Activated CD4-positive, CD25-positive, alpha-beta regulatory T cell treated with anti-CD3 and anti-CD28 coated beads, Interleukin-2, amount 50 U/mL, for 72 hours (primary cell): Measurements from ENCODE around the gene KCNB1.

ENCODE experiments used
- DNase-seq: peaks from one replicate; pipeline ENCODE4 v3.0.0; 2021

The KCNB1 gene

DNA sequence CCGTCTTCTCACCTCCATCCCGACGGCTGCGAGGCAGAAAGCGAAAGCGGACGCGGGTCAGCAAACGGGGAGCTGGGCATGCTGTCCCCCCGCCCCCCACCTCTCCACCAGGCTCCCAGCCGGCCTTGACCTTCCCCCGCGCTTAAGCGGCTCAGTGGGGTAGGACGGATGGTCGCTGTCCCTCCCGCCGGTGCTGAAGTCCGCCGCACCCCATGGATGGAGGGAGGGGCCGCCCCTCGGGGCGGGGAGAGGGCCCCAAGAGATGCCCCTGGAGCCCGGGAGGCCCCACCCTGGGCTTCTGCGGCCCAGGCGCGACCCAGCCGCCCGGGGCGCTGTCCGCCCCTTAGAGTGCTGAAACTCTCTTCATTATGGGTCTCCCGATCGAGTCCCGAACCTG, at the start of gene KCNB1:
Gene KCNB1, minus strand, starts transcription at position 48 of the 397 bp plus-strand sequence. CDS start 188 bp downstream, outside the sequence.
- peak; percentile 42 for DNase-seq

DNA sequence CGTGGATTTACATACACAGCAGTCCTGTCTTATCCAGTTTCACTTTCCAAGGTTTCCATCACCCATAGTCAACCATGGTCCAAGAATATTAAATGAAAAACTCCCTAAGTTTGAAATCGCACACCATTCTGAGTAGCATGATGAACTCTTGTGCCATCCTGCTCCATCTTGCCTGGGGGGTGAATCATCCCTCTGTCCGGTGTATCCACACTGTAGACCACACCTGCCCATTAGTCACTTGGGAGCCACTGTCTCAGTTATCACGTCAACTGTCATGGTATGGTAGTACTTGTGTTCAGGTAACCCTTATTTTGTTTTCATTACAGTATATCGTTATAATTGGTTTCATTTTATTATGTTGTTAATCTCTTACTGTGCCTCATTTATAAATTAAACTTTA, 47.0 kb upstream of the KCNB1 start:
- no peak for DNase-seq

DNA sequence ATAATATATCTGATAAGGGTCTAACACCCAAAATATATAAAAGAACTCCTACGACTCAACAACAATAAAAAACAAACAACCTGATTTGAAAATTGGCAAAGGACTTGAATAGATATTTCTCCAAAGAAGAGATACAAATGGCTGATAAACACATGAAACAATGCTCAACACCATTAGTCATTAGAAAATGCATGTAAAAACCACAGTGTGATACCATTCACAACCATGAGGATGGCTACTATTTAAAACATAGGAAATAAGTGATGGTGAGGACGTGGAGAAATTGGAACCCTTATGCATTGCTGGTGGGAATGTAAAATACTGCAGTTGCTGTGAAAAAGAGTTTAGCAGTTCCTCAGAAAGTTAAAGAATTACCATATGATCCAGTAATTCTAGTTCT, 44.1 kb upstream of the KCNB1 start:
- DNase-seq = no peak

DNA sequence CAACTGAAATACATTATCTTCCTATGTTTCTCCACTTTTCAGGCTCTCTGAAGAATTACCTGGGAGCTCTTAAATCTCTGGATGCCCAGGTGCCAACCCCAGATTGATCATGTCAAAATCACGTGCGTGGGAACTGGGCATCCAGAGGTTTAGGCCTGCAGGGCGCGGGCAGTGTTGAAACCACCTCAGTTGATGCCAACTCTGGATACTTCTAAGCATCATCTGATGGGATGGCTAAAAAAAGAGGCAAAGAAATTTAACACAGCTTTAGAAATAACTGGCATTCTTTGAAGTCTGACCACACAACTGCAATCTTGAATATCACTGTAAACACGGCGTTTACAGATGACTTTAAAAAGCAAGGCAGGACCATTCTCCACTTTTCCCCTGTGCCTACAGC, 43.6 kb upstream of the KCNB1 start:
- DNase-seq = no peak

DNA sequence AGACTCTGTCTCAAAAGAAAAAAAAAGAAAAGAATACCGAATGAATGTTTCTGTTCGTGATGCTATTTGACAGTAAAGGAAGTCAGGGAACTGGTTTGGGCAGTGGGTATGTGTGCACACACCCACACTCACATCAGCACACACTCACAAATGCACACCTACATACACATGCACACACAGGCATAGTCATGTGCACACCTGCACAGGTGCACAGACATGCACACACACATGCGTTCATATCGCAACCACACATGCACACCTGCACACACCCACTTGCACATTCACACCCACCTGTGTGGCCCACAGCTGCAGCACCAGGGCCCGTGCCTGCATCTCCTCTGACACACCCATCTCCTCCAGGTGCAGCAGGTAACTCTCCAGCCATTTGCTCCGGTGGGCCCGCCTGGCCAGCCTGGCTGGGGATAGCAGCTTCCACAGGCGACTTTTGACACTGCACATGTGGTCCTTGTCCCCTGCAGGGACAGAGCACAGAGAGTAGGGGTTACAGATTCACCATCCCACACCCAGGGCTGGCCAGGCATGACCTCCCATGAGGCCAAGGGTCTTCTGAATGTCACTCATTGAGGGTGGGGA, 41.4 kb upstream of the KCNB1 start:
- DNase-seq = no peak

DNA sequence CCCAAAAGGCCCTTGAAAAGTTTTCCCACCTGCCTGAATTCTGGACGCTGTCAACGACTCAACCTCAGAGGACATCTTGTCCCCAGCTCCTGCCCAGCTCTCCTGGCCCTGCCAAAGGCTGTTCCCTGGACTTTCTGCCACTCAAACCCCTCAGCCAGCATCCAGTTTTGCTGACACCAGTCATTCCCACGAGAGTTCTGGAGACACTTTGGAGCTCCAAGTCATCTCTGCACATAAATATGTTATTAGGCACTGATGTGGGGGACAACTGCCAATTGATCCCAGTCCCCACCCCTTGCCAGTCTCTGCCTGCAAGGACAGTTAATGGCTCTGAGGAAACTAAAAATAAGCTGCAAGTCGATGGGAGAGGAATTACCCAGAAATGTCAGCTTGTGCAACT, 38.9 kb upstream of the KCNB1 start:
- DNase-seq = no peak

DNA sequence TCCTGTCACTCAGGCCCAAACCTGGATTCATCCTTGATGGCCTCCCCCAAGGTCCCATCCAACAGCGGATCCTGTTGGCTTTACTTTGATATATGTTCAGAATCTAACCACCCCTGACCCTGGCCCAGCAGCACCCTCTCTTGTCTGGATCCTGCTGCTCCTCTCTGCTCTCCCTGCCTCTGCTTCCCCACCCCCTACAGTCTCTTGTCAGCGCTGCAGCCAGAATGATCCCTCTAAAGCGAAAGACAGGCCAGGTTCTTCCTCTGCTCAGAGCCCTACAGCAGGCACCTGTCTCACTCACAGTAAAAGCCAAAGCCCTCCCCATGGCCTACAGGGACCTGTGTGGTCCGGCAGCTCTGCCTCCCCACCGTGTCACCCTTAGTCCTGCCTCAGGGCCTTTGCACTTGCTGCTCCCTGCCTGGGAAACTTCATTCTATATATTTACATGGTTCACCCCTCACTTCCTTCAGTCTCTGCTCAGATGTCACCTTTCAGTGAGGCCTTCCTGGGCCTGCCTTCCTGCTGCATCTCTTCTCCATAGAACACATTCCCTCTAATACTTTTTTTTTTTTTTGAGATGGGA, 37.4 kb upstream of the KCNB1 start:
- no peak for DNase-seq

DNA sequence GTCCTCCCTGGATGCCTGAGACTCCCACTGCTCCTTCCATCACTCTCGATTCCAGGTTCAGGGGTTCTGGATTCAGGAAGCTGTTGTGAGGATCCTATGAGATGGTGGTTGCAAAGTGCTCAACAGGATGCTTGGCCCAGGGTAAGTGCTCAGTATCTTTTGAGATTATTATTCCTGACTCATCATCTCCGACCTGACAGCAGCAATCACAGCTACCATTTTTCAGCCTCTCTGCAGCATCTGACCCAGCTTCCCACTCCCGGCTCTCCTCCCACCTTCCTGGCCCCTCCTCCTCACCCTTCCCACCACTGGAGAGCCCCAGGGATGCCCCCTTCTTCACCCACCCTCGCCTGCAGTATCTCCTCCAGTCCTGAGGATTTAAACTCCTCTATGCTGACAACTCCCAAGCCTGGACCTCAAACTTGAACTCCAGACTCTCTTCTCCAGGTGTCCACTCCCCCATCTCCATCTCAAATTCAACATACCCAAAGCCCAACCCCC, 36.8 kb upstream of the KCNB1 start:
- no peak for DNase-seq

DNA sequence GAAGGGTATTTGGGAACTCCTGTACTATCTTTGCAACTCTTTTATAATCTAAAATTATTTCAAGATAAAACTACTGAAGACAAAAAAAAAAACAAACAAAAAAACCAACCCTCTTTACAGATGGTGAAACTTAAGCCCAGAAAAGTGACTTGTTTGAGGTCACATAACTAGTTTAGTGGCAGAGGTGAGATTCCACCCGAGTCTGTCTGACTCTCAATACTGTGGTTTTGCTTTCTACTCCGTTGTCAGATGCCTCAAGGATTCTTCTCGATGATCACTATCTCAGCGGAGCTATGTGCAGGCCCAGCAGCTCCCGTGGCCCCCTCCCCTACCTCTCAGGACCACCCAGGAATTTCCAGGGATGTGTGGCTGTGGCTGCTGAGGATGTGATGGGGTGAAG, 36.1 kb upstream of the KCNB1 start:
- DNase-seq = no peak

DNA sequence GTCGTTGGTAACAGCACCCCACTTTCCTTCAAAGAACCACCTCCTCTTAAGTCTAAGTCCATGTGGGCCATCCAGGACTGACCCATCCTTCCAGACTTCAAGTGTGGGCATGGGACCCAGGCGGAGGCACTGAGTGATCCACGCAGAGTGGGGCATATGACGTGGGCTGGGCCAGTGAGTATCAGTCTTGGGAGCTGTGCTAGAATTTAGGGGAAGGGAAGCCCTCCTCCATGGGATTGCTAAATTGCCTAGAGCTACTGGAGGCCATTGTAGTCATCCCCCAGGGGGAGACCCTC, 35.3 kb upstream of the KCNB1 start:
- DNase-seq = no peak

DNA sequence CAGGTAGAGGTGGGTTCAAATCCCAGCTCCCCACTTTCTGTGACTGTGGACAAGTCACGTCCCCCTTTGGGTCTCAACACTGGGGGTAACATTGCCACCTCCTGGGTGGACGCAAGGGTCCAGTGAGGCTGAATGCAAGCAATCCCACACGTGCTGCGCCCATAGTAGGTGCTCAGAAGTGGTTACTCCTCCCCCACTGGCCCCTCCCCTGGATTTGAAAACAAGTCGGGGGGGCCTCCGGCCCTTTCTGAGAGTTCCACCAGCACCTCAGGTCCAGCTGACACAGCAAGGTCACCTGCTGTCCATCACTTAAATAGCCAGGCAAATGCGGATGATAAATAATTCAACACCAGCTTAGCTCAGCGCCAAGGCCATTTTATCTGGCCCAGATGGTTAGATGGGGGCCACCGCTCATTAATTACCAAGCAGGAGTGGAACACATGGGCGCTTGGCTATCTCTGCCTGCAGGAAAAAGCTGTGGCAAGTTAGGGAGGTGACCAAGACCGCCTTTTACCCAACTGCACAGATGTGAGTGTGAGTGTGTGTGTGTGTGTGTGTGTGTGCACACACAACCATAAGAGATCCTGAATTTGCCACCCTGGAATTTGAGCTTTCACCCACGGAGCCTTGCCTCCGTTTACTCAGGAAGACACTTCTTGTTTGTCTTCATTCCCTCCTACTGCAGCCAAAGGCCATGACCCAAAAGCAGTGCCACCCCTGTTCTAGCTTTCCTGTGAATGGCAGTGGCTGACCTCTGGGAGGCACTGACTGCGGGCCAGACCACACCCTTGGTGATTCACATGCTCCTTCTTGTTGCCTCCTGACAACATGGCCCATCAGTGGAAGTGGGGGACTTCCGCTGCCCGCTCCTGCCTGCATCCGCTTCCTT, 34.7 kb upstream of the KCNB1 start:
- no peak for DNase-seq

DNA sequence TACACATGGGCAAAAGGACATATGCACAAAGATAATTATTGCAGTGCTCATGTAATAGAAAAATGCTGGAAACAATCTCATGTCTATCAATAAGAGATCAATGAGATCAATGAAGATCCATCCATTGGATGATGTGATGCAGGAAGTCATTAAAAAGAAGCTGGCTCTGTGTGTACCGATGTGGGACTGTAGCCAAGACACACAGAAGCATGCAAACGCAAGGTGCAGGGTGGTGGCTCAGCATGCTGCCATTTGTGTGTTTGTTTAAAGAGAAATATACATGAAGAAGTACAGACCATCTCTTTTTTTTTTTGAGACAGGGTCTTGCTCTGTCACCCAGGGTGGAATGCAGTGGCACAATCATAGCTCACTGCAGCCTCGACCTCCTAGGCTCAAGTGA, 33.1 kb upstream of the KCNB1 start:
- DNase-seq = no peak

DNA sequence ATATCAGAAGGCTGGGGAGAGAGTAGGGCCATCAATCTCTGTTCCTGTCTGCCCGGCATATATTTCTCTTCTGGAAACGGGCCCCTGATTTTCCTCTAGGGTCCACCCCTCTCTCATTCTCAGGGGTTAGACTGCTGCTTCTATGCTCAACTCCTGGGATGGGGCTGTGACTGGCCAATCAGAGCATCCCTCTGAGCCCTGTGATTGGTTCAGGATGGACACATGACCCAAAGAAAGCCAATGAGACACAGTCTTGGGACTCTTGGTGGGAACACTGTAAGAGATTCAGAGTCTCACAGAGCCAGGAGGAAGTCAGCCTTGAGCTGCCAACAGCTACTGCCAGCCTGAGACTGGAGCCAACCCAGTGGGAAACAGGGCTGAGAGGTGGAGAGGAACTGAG, 31.0 kb upstream of the KCNB1 start:
- no peak for DNase-seq

DNA sequence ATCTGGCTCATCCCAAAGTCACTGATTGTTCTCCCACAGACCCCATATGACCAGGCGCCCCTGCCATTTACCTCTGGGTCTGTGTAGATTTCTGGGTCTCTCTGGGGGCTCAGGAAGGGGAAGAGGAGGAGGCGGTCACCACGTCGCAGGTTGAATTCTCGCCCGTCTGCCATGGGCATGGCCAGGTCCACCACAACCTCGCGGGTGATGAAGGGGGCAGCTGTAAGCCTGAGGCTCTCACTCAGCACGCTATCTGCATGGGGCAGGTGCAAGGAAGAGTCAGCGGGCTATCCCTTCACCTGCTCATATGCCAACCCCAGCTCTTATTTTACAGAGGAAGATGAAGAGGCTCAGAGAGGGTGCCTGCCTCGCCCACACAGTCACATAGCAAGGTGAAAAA, 30.5 kb upstream of the KCNB1 start:
- DNase-seq = no peak

DNA sequence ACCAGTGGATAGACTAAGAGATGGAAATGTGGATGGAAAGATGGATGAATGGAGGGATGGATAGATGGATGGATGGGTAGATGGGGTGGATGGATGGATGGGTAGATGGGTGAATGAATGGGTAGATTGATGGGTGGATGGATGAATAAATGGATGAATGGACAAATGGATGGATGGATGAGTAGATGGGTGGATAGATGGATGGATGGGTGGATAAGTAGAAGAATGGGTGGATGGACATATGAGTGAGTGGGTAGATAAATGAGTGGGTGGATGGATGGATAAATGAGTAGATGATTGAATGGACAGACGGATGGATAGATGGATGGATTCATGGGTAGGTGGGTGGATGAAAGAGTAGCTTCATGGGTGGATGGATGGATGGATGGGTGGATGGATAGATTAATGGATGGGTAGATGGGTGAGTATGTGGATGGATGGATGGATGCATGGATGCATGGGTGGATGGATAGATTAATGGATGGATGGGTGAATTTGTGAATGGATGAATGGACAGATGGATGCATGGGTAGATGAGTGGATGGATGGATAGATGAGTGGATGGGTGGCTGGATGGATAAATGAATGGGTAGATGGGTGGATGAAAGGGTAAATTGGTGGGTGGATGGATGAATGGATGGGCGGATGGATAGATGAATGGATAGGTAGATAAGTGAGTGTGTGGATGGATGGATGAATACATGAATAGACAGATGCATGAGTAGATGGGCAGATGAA, 29.5 kb upstream of the KCNB1 start:
- no peak for DNase-seq

DNA sequence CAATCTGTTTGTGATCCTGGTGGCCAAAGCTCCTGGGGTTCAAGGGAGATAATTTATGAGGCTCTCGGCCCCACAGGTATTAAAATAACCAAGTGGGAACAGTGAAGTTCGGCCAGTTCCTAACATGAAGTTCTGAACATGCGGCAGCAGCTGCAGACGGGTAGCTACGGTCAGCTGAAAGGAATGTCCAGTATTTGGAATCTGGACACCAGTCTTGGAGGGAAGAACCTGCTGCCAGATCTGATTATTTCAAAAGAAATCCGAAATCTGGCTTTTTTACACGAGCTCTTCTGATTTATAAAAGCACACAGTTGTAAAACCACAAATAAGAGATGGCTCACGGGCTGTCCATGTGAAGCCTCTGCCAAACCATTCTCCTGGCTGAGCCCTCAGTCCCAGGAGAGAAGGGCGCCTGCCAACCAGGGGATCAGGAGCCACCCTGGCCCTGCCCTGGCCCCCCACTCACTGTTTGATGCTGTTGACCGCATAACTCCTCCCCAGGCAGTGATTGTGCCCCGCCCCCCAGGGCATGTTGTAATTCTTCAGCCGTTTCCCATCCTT, 28.2 kb upstream of the KCNB1 start:
- no peak for DNase-seq

DNA sequence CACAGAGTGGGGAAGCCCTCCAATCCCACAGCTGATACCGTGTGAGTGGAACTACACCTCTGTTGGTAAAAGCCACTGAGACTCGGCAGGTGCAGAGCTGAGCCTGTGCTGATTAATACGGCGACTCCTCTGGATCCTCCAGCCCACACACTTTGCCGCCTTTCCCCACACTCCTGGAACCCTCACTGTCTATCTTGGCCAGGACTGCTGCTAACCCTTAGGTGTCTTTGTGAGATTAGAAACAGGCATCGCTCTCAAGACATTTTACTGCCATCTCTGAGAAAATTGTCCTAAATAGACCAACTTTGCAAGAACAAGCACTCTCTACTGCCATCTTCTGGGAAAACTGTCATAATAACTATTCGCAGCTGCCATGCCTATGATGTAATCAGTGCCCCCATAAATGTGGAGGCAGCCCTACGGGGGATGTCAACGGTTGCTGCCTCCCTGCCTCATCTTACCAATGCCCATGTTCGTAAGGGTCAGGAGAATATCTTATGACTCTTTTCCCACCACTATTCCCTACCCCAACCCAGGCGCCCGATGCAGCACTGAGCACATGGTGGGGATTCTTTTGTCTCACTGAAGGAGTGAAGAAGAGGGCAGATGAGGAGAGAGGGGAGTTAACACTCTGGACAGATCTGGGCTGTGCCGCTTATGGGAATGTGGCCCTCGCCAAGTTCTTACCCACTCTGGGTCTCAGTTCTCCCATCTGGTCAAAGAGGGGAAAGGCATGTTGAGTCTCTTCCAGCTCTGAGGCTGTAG, 26.1 kb upstream of the KCNB1 start:
- no peak for DNase-seq

DNA sequence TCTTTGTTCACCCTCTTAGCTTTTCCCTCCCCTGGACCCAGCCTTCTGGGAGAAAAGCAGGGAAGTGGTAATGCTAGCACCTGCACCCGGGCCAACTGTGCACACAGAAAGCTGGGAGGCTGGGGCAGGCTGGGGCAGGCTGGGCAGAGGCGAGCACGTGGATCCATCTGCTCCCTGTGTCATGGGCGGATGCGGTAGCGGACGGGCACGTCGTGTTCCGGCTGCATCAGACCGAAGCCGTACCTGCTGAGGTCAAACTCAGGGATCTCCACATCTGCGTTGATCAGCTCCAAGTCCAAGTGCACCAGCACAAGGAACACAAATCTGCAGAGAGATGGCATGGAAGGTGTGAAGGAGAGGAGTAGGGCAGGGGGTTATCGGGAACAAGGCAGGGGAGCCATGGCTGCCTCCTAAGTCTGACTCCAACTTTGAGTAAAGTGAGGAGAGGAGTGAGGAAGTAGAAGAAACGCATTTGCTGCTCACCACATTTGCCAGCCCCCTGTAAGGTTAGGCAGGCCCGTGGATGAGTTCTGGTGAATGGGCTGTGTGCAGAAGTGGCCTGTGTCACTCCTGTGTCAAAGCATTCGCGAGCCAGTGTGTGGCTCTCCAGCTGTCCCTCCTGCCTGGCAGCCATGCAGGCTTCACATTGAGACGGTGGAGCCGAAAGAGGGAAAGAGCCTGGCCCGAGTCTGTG, 25.4 kb upstream of the KCNB1 start:
- DNase-seq = no peak

DNA sequence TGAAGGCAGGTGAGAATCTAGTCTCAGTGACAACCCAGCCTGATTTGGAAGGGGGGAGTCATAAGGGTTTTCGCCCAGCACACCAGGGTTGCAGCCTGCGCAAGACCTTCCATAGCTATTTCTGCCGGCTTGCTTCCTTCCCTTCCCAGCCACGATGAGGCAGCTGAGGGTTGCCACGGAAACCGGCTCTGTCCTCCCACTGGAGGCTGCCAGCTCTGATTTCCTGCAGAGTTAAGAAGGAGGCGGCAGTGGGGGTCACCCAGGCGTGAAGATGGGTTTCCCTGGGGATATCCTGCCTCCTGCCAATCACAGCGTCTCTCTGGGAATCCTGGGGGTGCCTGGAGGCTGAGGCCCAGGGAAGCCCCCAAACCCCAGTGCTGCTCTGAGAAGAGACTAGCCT, 23.1 kb upstream of the KCNB1 start:
- no peak for DNase-seq

DNA sequence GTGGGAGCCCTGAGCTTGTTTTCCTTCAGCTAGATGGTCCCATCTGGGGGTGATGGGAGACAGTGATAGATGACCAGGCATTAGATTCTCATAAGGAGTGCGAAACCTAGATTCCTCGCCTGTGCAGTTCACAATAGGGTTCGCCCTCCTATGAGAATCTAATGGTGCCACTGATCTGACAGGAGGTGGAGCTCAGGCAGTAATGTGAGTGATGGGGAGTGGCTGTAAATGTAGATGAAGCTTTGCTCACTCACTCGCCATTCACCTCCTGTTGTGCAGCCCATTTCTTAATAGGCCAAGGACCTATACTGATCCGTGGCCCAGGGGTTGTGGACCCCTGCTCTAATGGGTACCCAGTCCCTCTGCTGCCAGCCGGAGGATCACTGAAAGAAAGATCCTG, 20.7 kb upstream of the KCNB1 start:
- DNase-seq = no peak

DNA sequence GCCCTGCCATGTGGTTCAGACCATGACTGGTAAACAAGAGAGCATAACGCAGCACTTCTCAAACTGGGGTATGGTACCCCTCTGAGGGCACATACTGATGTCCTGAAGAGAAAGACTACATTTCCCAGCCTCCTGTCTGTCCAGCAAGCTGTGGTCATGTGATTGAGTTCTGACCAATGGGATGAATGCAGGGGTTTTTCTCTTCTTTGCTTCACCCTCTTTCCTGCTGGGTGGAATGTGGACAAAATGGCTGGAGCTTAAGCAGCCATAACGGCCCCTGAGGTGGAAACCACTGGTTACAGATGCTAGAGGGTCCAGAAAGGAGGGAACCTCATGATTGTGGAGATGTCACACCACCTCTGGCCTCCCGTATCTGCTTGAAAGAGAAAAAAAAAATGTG, 19.4 kb upstream of the KCNB1 start:
- DNase-seq = no peak

DNA sequence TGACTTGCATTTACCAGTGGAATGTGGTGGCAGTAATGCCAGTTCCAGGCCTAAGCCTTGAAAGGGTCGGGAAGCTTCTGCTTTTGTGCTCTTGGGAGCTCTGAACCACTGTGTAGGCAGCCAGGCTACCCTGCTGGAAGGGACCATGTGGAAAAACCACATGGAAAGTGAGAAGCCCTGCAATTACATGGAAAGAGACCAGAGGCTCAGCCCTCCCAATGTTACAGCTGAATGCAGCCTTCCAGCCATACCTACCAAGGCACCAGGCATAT, 14.9 kb upstream of the KCNB1 start:
- no peak for DNase-seq
